K562 (cell line): ENCODE results near the gene AKAP13. TPM values are rescaled to one million over a fixed set of nuclear protein-coding genes. Genes with fewer than 3 reads are reported as not detected.

ENCODE experiments used
- ATAC-seq: fragments of 200-7000 bp; cut with Tn5 transposase; 3 replicates; pipeline ENCODE4 v1.9.1; 2020; ENCODE audit warnings: moderate library complexity
- BruUV-seq: library from RNA; stranded (reverse); fragments of 400-500 nt; replicated peaks from 2 replicates; lab custom pipeline; 2021; lab: Mats Ljungman, UMichigan
- CTCF ChIA-PET: fragments of 300-600 bp; formaldehyde crosslinking; extraction: SDS; loops from one replicate; lab custom pipeline; 2021; ENCODE audit warnings: low intra/inter-chr PET ratio; lab: Yijun Ruan, JAX
- POLR2A ChIA-PET: fragments of 300-600, 350-650 bp; sonication (Branson Sonifier 250); formaldehyde crosslinking; extraction: SDS; loops from one replicate; lab custom pipeline; 2021; ENCODE audit warnings: antibody characterized with exemption, inconsistent platforms; lab: Yijun Ruan, JAX
- DNase-seq, 4 experiments: peaks; one replicate each; pipeline versions ENCODE4 v3.0.0 to v3.0.0-alpha.2; 2011 to 2018; ENCODE audit warnings: low spot score in 3 of 4, mixed read lengths in 3 of 4; ENCODE audit errors: extremely low read depth in 1 of 4
- FAIRE-seq: peaks from 2 replicates; lab custom pipeline; 2011; peaks lifted over from hg19 to GRCh38; lab: Jason Lieb, UNC
- H2AFZ ChIP-seq: 2 replicates; pipeline ENCODE4 v1.6.0; 2011; ENCODE audit warnings: low read depth, low read length, control low read depth, inconsistent platforms
- H3K27ac ChIP-seq: fragments of 200-600 bp; 3 replicates; pipeline ENCODE4 v1.8.0; 2011; ENCODE audit warnings: low read depth, mild to moderate bottlenecking, control low read depth, inconsistent platforms, low read length, moderate library complexity, mixed read lengths; ENCODE audit errors: extremely low read depth
- H3K27me3 ChIP-seq, 2 experiments: fragments of 300-600 bp in 1 of 2; 2 replicates in 1 of 2; 3 replicates in 1 of 2; pipeline versions ENCODE4 v1.6.0 to v1.8.0; 2011; ENCODE audit warnings: inconsistent platforms in 2 of 2, low read length in 2 of 2, mild to moderate bottlenecking in 1 of 2, mixed read lengths in 1 of 2, moderate library complexity in 1 of 2; ENCODE audit not compliant: control insufficient read depth in 2 of 2, insufficient read depth in 2 of 2
- H3K36me3 ChIP-seq: fragments of 300-600 bp; 3 replicates; pipeline ENCODE4 v1.8.0; 2011; ENCODE audit warnings: mild to moderate bottlenecking, low read length, inconsistent platforms; ENCODE audit not compliant: control insufficient read depth, insufficient read depth
- H3K4me1 ChIP-seq, 2 experiments: fragments of 200-600 bp in 1 of 2; replicated peaks in 1 of 2; 2 replicates in 1 of 2; 3 replicates in 1 of 2; pipeline versions ENCODE4 v1.5.1 to v1.8.0; 2011; ENCODE audit warnings: inconsistent platforms in 2 of 2, low read length in 2 of 2, mild to moderate bottlenecking in 1 of 2, mixed read lengths in 1 of 2, moderate library complexity in 1 of 2; ENCODE audit not compliant: control insufficient read depth in 2 of 2, insufficient read depth in 2 of 2
- H3K4me2 ChIP-seq: 2 replicates; pipeline ENCODE4 v1.6.1; 2011; ENCODE audit warnings: low read length, control low read depth, inconsistent platforms, mixed read lengths; ENCODE audit not compliant: insufficient read depth
- H3K4me3 ChIP-seq: fragments of 200-600 bp; sonication (generic), shearing (Covaris generic); 2 replicates; pipeline ENCODE4 v1.5.1; 2016; ENCODE audit warnings: control low read depth, inconsistent platforms
- H3K79me2 ChIP-seq: fragments of 200-600 bp; 3 replicates; pipeline ENCODE4 v1.8.0; 2011; ENCODE audit warnings: low read length, inconsistent platforms; ENCODE audit not compliant: control insufficient read depth, insufficient read depth
- H3K9ac ChIP-seq, 2 experiments: 2 replicates each; pipeline versions ENCODE4 v1.6.0 to v1.6.1; 2011; ENCODE audit warnings: low read depth in 2 of 2, low read length in 2 of 2, control low read depth in 1 of 2, inconsistent platforms in 1 of 2, mild to moderate bottlenecking in 1 of 2, mixed read lengths in 1 of 2; ENCODE audit not compliant: insufficient read depth in 1 of 2
- H3K9me1 ChIP-seq: one replicate; pipeline ENCODE4 v1.6.0; 2011; ENCODE audit warnings: inconsistent platforms, mild to moderate bottlenecking, low read length, moderate library complexity; ENCODE audit not compliant: control insufficient read depth, insufficient read depth
- H3K9me3 ChIP-seq: replicated peaks from 2 replicates; pipeline ENCODE4 v1.5.1; 2011; ENCODE audit warnings: low read depth, low read length, inconsistent platforms; ENCODE audit not compliant: control insufficient read depth, insufficient read depth
- H4K20me1 ChIP-seq: replicated peaks from 2 replicates; pipeline ENCODE4 v1.6.1; 2011; ENCODE audit warnings: low read length, inconsistent platforms, mixed read lengths; ENCODE audit not compliant: control insufficient read depth, insufficient read depth
- E2F5 ChIP-seq: sonication (generic); formaldehyde crosslinking; IDR thresholded peaks from 2 replicates; pipeline ENCODE4 v1.8.0; 2022; ENCODE audit warnings: mild to moderate bottlenecking, missing genetic modification reagents
- EHMT2 ChIP-seq: fragments of 450-650 bp; IDR thresholded peaks from 2 replicates; pipeline ENCODE4 v1.6.1; 2018; ENCODE audit warnings: antibody characterized with exemption
- ELF1 ChIP-seq: fragments of 200-800 bp; sonication (Bioruptor generic); IDR thresholded peaks from 2 replicates; pipeline ENCODE4 v1.6.1; 2016; ENCODE audit warnings: missing genetic modification characterization, missing compliant biosample characterization
- HNRNPUL1 ChIP-seq: fragments of 200-400 bp; formaldehyde crosslinking; IDR thresholded peaks from 2 replicates; pipeline ENCODE4 v1.6.1; 2017; ENCODE audit warnings: low read length
- NCOA6 ChIP-seq: fragments of 450-650 bp; IDR thresholded peaks from 2 replicates; pipeline ENCODE4 v1.6.1; 2017; ENCODE audit warnings: mild to moderate bottlenecking
- NR2C2 ChIP-seq, 2 experiments: fragments of 200-800 bp in 1 of 2; sonication (Bioruptor generic) in 1 of 2; sonication (generic) in 1 of 2; formaldehyde crosslinking in 1 of 2; IDR thresholded peaks; 2 replicates each; pipeline versions ENCODE4 v1.6.1 to v1.8.0; 2016 to 2022; ENCODE audit warnings: mild to moderate bottlenecking in 1 of 2, missing compliant biosample characterization in 1 of 2, missing genetic modification characterization in 1 of 2, missing genetic modification reagents in 1 of 2
- PBX2 ChIP-seq, 2 experiments: IDR thresholded peaks in 1 of 2; conservative IDR thresholded peaks in 1 of 2; 2 replicates each; pipeline ENCODE4 v1.6.1; 2016; ENCODE audit warnings: low read depth in 2 of 2, mild to moderate bottlenecking in 1 of 2, missing compliant biosample characterization in 1 of 2, missing genetic modification characterization in 1 of 2, moderate library complexity in 1 of 2
- RAD51 ChIP-seq: fragments of 450-650 bp; IDR thresholded peaks from 2 replicates; pipeline ENCODE4 v1.7.1; 2016; ENCODE audit warnings: low read depth, mild to moderate bottlenecking, borderline replicate concordance
- SFPQ ChIP-seq: fragments of 200-400 bp; formaldehyde crosslinking; IDR thresholded peaks from 2 replicates; pipeline ENCODE4 v1.6.1; 2017; ENCODE audit warnings: mild to moderate bottlenecking, low read depth, low read length, moderate library complexity
- SUPT5H ChIP-seq: fragments of 450-650 bp; IDR thresholded peaks from 2 replicates; pipeline ENCODE4 v1.6.1; 2016
- ZNF184 ChIP-seq: sonication (generic); formaldehyde crosslinking; IDR thresholded peaks from 2 replicates; pipeline ENCODE4 v1.5.0; 2020; ENCODE audit warnings: missing genetic modification reagents
- ZNF212 ChIP-seq: fragments of 450-650 bp; formaldehyde crosslinking; IDR thresholded peaks from 2 replicates; pipeline ENCODE4 v1.4.0; 2020; ENCODE audit warnings: mild to moderate bottlenecking
- ZNF311 ChIP-seq: fragments of 250-450 bp; sonication (Bioruptor Pico); IDR thresholded peaks from 2 replicates; pipeline ENCODE4 v1.4.0; 2020; ENCODE audit warnings: mild to moderate bottlenecking, moderate library complexity
- WGBS: fragments of 100-300 bp; shearing (Covaris generic); methylation state at CpG from one replicate; pipeline ENCODE4 v1.1.6; 2016; ENCODE audit warnings: low coverage, mixed read lengths; ENCODE audit not compliant: insufficient coverage; ENCODE audit errors: missing lambda C conversion rate; 5-methylcytosine and 5-hydroxymethylcytosine counted together
- in situ Hi-C: fragments of 300-500 bp; cut with MboI; formaldehyde crosslinking; loops from 4 replicates; pipeline ENCODE4 v1.15.0; 2018; ENCODE audit warnings: inconsistent platforms, mixed read lengths
- intact Hi-C: fragments of 100-400 bp; cut with micrococcal nuclease; formaldehyde crosslinking; loops from 2 replicates; pipeline ENCODE4 v1.14.2; 2022
- polyA plus RNA-seq, 8 experiments: library from polyadenylated mRNA; depleted of rRNA in 4 of 8; stranded (reverse) in 5 of 8; unstranded in 3 of 8; fragments of >200 nt; fragmentation: Nextera tagmentation in 2 of 8; fragmentation: Illumina TruSeq in 1 of 8; extraction: Ambion mirVana in 2 of 8; extraction: Trizol in 1 of 8; gene quantifications; 2 replicates each; pipeline versions ENCODE4 v1.2.1 to v1.2.3, GENCODE V29; 2011 to 2014; ENCODE audit warnings: inconsistent platforms in 1 of 8, missing spikeins in 1 of 8
- total RNA-seq, 7 experiments: library from RNA; depleted of rRNA in 6 of 7; stranded (reverse); fragments of >200 nt in 6 of 7; fragmentation: Illumina TruSeq in 2 of 7; extraction: Trizol in 2 of 7; gene quantifications; 2 replicates each; pipeline versions ENCODE4 v1.2.1 to v1.2.3, GENCODE V29; 2011 to 2021; ENCODE audit warnings: low replicate concordance in 1 of 7

Gene AKAP13
- total and polyA plus RNA-seq, 9 of the 15 experiments (the other 6 are each of a cell fraction or from before 2014, with no cell fraction given) = 0.03 to 1.7 (median 0.42) TPM

- no peaks in the 10 kb centered on the region for H3K9me3 ChIP-seq
- FAIRE-seq (no peak), DNase-seq (no peak), ATAC-seq (no peak)
- 0 out of 2 replicates have a peak, but pooled peaks cover 10% of the 10 kb centered on the region for H4K20me1 ChIP-seq
- H3K4me3 ChIP-seq = no peak overlapping the region
- H3K27ac ChIP-seq = no peak overlapping the region
- in situ Hi-C loops = no loop called here
- no peak overlapping the region for H2AFZ ChIP-seq
- ChIA-PET POLR2A (interaction anchor here (1.6 kb wide), 1 partner anchor 10 kb away, joined by 7 read pairs; no protein-coding TSS in a partner anchor), CTCF (no interaction called here)
- no peaks in the 10 kb centered on the region for H3K9me1 ChIP-seq
- BruUV-seq = no TSS peak
- intact Hi-C loops = no loop called here
- peaks cover 8 to 45% of the 10 kb centered on the region in 2 experiments; a peak in 4 of 5 replicates for H3K27me3 ChIP-seq
- H3K4me2 ChIP-seq = no peak overlapping the region
- TF ChIP-seq NCOA6 (no peak), EHMT2 (no peak), RAD51 (no peak), PBX2 (CRISPR knock-in tag; IDR thresholded peaks at IDR 0.05; ENCODE audit: low read depth) (no peak), PBX2 (tag; conservative IDR thresholded peaks at IDR 0.05; ENCODE audit: low read depth) (no peak), ELF1 (tag) (no peak), HNRNPUL1 (no peak), E2F5 (CRISPR knock-in tag) (no peak), SUPT5H (no peak), SFPQ (no peak), NR2C2 (CRISPR knock-in tag; IDR thresholded peaks at IDR 0.05) (no peak), NR2C2 (tag; IDR thresholded peaks at IDR 0.05) (no peak), ZNF311 (CRISPR knock-in tag) (no peak), ZNF212 (CRISPR knock-in tag) (no peak), ZNF184 (CRISPR knock-in tag) (no peak)
- no peaks in the 10 kb centered on the region for H3K36me3 ChIP-seq
- no peaks in the 10 kb centered on the region for H3K79me2 ChIP-seq
- peaks cover 0 to under 1% of the 10 kb centered on the region in 2 experiments; a peak in 2 of 5 replicates for H3K4me1 ChIP-seq
- H3K9ac ChIP-seq = no peak overlapping the region
- 0% methylated on average over 12 of the region's 12 CpGs for WGBS
Measured at GRCh38 chr15:85788771-85789495, 408.5 kb downstream of the AKAP13 start.
